Kidney tubule cell (primary cell): Measurements from ENCODE around the gene KIAA1671.

Experiments used
- DNase-seq: peaks from one replicate; pipeline ENCODE4 v3.0.0-alpha.2; 2018; ENCODE audit warnings: low spot score

The KIAA1671 gene

GRCh38 chr22:25014896-25015755, 62.6 kb downstream of the KIAA1671 start:
- no peak for DNase-seq

- DNase-seq, result no peak
Measured at GRCh38 chr22:25016311-25016710, 63.8 kb downstream of the KIAA1671 start.

DNA sequence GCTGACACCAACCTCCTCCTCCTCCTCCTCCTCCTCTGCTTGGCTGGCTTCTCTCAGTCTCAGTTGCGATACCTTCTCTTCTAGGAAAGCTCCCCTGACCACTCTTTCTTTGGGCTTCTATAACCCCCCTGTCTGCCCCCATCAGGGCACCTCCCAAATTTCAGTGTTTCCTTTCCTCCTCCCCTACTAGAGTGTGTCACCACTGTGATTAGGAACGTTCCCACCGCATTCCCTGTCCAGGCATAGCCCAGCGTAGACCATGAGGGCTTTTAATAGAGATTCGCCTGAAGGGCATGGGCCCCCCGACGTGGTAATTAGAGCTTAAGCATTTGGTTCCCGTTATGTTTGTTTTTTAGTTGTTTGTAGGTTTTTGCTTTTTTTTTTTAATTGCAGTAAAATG, 65.5 kb downstream of the KIAA1671 start:
- no peak for DNase-seq

- no peak for DNase-seq
Measured at GRCh38 chr22:25019427-25020184, 67.1 kb downstream of the KIAA1671 start.

DNA sequence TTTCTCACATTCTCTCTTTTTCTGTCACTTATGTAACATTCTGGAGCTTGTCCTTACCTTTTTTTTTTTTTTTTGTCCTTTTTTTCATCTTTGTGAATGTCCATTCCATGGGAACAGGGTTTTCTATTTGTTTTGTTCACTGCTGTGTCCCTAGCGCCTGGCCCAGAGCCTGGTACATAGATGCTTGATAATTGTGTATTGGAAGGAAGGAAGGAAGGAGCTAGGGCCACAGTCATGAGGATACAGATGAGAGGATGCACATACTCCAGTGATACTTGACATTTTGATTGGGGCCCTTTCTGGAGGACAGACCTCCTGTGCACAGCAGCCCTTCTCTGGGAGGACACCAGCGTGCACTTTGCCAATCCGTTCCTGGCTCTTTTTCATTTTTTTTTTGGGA, 68.9 kb downstream of the KIAA1671 start:
- DNase-seq, result no peak

- no peak for DNase-seq
Measured at GRCh38 chr22:25021976-25022711, 69.6 kb downstream of the KIAA1671 start.

DNA sequence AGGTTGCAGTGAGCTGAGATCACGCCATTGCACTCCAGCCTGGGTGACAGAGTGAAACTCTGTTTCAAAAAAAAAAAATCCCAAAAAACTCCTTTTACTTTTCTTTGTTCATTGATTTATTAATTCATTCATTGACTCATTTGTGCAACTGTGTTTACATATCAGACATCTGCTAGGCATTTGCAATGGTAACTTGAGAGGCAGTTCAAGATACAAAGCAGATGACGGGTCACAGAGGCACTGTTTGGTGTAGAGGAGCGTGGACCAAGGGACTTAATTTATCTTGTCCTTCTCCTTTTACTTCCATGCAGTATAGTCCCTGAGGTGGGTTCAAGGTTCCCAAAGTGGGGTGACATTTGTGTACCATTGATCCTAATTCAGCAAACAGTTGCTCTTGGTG, 71.4 kb downstream of the KIAA1671 start:
- no peak for DNase-seq

DNA sequence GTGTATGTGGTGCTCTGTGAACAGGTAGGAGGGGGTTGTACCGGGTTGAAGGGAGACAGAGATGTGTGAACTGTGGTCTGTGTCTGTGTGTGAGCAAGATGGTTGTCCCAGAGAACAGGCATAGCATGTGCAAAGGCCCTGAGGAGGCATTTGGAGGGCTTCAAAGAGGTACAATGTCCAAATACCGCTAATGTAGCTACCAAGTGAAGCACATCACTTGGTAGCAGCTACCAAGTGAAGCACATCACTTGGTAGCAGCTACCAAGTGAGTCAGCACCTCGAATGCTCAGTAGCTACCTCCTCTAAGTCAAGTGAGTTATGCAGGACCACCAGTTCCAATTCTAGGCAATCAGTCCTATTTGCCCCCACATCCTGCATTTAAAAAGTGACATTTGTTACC, 72.4 kb downstream of the KIAA1671 start:
- peak; percentile 30 for DNase-seq

DNA sequence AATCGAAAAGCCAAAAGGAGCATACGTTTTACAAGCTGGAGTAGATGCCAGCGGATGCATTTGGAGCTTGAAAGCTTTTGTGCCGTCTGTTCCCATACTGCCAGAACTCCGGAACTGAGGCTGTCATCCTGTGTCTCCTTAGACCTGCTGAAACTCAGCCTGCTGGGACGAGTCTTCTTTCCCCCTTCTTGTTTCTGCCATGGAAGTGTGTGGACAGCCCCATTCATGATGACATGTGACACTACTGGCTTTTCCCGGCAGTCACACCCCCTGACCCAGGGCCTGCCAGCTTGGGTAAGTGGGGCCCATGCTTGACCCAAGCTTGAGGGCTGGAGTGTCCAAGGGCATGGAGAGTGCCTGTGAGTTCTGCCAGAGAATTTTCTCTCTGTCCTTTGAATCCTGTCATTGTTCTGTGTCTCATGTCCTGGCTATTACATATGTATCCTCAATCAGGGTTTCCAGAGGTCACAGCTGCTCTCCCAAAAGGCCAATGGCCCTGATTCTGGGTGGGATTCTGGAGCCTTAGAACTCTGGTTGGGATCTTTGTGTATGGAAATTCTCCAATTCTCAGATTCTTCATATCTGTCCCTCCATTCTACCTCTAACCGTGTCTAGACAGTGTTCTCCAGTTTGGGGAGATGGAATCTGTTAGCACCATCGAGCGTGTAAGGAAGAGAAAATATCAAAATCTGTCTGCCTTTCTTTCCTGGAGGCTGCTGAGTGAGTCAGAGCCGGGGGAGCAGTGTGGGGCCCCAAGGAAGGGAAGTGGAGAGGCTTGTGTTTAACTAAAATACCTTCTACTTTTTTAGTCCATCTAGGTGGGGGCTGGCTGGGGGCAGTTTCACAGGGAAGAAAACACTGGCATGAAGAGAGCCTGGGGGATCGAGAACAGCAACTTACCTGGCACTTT, 73.2 kb downstream of the KIAA1671 start:
- peak; percentile 70 for DNase-seq

DNA sequence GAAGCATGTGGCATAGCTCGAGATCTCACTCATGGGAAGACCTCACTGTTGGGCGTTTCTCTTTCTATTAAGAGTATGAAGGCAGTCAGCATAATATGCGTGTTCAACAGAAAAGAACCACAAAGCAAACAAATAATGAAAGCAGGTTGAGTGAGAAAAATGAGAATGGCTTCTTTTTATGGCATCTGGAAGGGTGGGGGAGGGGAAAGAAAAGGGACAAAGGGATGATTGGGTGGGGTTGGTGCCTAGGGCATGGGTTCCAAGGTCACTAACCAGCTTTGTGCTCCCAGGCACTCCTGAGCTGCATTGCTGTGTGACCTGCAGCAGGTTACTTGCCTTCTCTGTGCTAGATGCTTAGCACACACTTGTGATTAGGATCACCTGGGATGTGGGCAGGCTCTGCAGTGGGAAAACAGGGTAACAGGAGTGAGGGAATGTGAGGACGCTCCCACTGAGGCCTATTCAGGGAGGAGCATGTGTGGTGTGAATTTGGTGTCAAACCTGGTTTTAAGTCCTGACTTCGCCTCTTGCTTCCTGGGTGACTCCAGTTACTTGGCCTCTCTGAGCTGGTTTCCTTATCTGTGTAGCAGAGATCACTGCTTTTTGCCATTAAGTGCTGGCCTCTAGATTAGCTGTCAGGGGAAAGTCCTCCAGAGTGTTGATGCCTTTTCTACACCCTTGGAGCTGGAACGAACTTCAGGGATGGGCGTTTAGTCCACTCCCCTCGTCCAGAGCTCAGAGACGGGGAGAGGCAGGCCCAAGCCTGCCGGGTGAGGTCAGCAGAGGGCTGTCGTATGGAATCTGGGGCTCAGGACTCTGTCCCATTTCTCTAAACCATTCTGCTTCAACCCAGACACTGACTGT, 74.8 kb downstream of the KIAA1671 start:
- no peak for DNase-seq

DNA sequence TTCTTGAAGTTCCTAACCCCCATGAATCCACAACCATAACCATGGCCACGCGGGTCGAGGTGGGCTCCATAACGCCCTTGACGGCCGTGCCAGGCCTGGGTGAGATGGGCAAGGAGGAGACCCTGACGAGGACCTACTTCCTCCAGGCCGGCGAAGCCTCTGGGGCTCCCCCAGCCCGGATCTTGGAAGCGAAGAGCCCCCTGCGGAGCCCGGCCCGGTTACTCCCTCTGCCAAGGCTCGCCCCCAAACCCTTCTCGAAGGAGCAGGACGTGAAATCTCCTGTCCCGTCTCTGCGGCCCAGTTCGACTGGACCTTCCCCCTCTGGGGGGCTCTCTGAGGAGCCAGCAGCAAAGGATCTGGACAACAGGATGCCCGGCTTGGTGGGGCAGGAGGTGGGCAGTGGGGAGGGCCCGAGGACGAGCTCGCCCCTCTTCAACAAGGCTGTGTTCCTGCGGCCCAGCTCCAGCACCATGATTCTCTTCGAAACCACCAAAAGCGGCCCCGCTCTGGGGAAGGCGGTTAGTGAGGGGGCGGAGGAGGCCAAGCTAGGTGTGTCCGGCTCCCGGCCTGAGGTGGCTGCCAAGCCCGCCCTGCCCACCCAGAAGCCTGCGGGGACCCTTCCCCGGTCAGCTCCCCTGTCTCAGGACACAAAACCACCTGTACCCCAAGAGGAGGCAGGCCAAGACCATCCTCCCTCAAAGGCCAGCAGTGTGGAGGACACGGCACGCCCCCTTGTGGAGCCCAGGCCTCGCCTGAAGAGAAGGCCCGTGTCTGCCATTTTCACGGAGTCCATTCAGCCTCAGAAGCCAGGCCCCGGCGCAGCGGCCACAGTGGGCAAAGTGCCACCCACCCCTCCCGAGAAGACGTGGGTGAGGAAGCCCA, 75.7 kb downstream of the KIAA1671 start:
- no peak for DNase-seq

GRCh38 chr22:25028841-25029141, 76.3 kb downstream of the KIAA1671 start:
- no peak for DNase-seq

GRCh38 chr22:25029181-25029580, 76.7 kb downstream of the KIAA1671 start:
- no peak for DNase-seq

GRCh38 chr22:25030636-25031035, 78.1 kb downstream of the KIAA1671 start:
- peak; percentile 42 for DNase-seq

DNA sequence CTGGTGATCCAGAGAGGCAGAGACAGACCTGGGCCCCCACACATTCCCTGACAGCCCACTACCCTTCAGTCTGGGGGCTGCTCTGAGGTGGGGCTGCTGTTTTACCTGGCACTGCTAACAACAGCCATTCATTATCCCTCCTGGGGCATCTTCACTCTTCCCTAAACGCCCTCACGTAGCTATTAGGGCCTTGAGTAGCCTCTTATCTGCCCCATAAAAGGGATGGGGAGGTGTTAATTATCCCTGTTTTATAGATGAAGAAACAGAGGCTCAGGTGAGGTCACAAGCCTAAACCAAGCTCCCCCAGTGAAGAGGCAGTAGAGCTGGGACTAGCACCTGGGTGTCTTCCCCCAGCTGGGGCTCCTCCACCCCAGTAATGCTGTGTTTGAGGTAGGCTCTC, 79.5 kb downstream of the KIAA1671 start:
- DNase-seq, result no peak

GRCh38 chr22:25035715-25036114, 83.2 kb downstream of the KIAA1671 start:
- no peak for DNase-seq

GRCh38 chr22:25038239-25038638, 85.7 kb downstream of the KIAA1671 start:
- DNase-seq, result no peak

- DNase-seq, result no peak
Measured at GRCh38 chr22:25038771-25039170, 86.3 kb downstream of the KIAA1671 start.

DNA sequence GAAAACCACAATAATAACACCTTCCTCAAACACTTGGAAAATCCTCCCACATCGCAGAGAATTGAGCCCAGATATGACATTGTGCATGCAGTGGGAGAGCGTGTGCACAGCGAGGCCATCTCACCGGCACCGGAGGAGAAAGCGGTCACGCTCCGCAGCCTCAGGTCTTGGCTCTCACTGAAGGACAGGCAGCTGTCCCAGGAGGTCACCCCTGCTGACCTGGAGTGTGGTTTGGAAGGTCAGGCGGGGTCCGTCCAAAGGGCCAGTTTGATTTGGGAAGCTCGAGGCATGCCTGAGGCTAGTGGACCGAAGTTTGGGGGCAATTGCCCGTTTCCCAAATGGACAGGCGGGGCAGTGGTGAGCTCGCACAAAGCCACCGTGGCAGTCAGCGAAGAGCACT, 86.7 kb downstream of the KIAA1671 start:
- DNase-seq, result no peak

DNA sequence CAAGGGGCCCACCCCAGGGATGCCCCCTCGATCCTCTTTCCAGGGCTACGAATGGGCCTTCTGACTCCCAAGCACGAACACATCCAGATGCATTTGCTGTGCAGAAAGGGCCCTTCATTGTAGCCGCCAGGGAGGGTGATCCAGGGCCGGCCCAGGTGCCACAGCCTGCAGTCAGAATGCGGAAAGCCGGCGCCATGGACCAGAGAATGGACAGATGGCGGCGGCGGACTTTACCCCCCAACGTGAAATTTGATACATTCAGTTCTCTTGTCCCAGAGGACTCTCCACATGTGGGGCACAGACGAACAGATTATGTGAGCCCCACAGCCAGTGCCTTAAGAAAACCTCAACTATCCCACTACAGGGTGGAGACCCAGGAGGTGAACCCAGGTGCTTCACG, 87.2 kb downstream of the KIAA1671 start:
- no peak for DNase-seq
